Fibroblast of pulmonary artery (primary cell): ENCODE measurements around the gene RAB3IP.

Experiments
- DNase-seq: peaks from one replicate; pipeline ENCODE4 v3.0.0-alpha.2; 2010; ENCODE audit warnings: low read depth
- H3K4me3 ChIP-seq: replicated peaks from 2 replicates; pipeline ENCODE4 v1.5.1; 2011; ENCODE audit warnings: low read depth, mild to moderate bottlenecking, control low read depth, low read length, moderate library complexity
- TF ChIP-seq, protein P1 (sequence below): IDR thresholded peaks from 2 replicates; pipeline ENCODE4 v1.5.1; 2011; ENCODE audit warnings: mild to moderate bottlenecking, control low read depth, low read length, inconsistent platforms; ENCODE audit errors: missing control alignments

The RAB3IP gene

DNA sequence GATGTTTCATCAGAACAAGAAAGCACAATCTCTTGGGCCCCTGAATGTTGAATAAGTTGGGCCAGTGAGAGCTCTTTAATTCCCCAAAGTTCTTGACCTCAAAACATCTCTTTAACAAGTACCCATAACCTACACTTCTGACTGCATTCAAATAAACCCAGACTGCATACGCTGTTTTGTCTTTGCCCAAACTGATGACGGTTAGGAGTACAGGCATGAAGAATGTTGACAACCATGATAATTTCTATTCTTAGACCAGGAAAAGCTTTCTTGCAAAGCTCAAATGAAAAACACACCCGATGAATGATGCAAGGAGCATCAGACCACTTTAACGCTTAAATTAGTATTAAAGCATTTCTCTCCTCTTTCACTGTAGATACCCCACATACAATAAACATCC lies 11.7 kb upstream of the RAB3IP start:
- DNase-seq: no peak
- no peak overlapping the region for H3K4me3 ChIP-seq
- TF ChIP-seq, protein P1, sequence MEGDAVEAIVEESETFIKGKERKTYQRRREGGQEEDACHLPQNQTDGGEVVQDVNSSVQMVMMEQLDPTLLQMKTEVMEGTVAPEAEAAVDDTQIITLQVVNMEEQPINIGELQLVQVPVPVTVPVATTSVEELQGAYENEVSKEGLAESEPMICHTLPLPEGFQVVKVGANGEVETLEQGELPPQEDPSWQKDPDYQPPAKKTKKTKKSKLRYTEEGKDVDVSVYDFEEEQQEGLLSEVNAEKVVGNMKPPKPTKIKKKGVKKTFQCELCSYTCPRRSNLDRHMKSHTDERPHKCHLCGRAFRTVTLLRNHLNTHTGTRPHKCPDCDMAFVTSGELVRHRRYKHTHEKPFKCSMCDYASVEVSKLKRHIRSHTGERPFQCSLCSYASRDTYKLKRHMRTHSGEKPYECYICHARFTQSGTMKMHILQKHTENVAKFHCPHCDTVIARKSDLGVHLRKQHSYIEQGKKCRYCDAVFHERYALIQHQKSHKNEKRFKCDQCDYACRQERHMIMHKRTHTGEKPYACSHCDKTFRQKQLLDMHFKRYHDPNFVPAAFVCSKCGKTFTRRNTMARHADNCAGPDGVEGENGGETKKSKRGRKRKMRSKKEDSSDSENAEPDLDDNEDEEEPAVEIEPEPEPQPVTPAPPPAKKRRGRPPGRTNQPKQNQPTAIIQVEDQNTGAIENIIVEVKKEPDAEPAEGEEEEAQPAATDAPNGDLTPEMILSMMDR: no peak

DNA sequence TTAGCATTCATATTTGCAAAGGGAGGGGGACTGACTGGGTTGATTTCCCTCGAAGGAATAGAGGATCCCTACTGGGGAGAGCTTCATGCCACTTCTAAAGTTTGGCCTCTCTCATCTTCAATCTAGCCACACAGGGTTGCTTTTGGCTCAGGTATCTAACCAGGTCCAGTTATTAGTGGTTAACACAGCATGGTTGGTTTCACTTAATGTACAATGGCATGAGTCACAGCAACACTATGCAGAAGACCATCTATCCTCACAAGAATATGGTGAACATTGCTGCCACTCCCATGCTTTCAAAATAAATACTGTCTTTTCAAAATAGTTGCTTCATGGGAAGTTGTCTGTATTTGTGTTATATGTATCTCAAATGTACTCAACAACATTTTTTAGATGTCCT lies 6.6 kb upstream of the RAB3IP start:
- H3K4me3 ChIP-seq: no peak overlapping the region
- TF ChIP-seq, protein P1: no peak
- DNase-seq: peak; percentile 22

DNA sequence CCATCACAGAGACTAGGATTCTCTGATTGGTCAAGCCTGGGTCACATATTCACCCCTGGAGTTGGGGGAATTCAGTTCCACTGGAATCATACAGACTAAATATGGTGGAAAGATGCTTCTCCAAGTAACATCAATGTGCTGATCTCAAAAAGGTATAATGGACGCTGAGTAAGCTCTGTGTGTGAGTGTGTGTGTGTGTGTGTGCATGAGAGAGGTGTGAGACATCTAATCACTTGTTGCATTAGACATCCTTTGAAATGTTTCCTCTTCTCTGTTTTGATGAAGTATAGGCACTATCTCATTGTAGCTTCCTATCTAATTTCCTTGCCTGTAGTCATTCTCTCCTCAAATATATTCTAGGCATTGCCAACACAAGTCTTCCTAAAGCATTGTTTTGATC lies 5.0 kb upstream of the RAB3IP start:
- TF ChIP-seq, protein P1: no peak
- no peak overlapping the region for H3K4me3 ChIP-seq
- DNase-seq: no peak

DNA sequence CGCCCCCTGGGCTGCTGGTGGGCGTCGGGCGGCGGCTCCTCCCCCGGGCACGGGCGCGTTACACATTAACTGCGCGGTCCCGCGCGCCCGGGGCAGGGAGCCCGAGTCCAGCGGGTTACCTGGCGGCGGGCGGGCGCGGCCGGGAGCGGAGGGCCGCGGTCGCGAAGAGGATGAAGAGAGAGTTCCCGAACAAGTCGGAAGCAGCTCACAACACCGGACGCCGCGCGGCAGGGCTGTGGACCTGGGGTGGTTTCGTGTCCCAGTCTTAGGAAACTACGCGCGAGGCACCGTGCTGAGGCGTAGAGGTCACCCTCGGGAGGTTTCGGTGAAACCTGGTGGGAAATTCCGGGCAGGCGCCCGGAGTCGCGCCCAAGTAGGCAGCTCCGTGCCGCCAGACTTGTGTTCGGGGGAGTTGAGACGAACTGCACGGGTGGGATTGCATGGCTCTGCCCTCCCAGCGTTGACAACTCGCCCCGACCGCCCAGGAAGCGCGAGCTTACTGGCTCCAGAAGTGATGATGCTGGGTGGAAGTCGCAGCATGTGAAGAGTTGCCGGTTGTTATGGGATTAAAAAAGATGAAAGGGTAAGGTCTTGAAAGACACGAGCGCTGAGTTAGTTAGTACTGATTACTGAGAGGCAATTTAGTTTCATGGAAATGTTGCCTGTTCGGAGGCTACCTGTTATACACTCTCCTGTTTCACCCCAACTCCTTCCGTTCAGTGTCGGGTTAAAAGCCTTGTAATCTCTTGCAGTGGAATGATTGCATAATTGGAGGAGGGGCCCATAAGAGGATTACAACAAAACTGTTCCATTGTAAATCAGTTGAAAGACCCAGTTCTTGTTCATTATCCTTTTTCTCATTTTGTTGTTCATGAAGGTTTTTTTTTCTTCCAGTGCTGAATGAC lies 879 bp downstream of the RAB3IP start:
- peak overlapping the region; percentile 64 for H3K4me3 ChIP-seq
- DNase-seq: peak; percentile 62
- TF ChIP-seq, protein P1: no peak

DNA sequence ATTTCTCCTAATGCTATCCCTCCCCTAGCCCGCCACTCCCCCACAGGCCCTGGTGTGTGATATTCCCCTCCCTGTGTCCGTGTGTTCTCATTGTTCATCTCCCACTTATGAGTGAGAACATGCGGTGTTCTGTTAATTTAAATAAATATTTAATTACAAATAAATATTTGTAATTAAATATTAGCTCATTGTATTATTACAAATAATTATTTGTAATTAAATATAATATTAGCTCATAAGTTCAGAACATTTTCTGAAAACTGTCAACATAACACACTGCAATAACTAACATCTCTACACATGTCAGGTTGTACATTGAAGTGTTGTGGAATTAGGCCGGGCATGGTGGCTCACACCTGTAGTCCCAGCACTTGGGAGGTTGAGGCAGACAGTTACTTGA lies 5.4 kb downstream of the RAB3IP start:
- no peak for DNase-seq
- TF ChIP-seq, protein P1: no peak
- H3K4me3 ChIP-seq: no peak overlapping the region

DNA sequence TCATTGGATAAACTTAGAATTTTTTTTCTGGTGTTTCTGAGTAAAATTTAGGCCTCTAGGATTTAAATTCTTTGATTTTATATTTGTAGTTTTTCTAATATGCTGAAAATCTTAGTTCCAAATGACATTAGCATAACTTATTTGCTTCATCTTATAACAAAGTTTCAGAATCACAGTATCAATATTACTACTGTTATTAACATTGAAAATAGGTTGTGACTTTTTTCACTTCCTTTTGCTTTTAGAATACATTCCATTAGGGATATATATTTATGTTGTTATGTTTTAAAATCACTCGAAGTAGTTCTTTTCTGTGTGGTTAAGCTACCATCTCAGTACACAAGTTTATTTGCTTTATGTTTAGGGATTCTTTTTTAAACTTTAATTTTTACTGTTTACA lies 12.8 kb downstream of the RAB3IP start:
- DNase-seq: no peak
- TF ChIP-seq, protein P1: no peak
- H3K4me3 ChIP-seq: no peak overlapping the region

DNA sequence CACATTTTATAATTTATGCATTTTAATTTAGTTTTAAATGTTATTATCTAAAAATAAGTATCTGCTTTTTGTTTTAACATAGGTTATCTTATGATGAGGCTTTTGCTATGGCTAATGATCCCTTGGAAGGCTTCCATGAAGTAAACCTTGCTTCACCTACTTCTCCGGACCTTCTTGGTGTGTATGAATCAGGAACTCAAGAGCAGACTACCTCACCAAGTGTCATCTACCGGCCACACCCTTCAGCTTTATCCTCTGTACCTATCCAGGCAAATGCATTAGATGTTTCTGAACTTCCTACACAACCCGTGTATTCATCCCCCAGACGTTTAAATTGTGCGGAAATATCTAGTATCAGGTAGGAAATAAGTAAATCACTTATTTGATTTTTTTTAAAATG lies 16.6 kb downstream of the RAB3IP start:
- TF ChIP-seq, protein P1: no peak
- H3K4me3 ChIP-seq: no peak overlapping the region
- no peak for DNase-seq
